HCT116 (cell line): ENCODE data around the gene CTNNA1. TPM values are rescaled to one million over a fixed set of nuclear protein-coding genes. Genes with fewer than 3 reads are reported as not detected.

Experiments used
- ATAC-seq: fragments of 200-7000 bp; cut with Tn5 transposase; 2 replicates; pipeline ENCODE4 v1.9.1; 2020; ENCODE audit warnings: mild to moderate bottlenecking, moderate library complexity
- BruUV-seq: library from RNA; stranded (reverse); fragments of 400-500 nt; replicated peaks from 2 replicates; lab custom pipeline; 2021; lab: Mats Ljungman, UMichigan
- CTCF ChIA-PET: fragments of 300-600 bp; sonication (Branson Sonifier 250); formaldehyde crosslinking; loops from one replicate; lab custom pipeline; 2021; ENCODE audit warnings: antibody characterized with exemption; lab: Charles Lee
- POLR2A ChIA-PET: fragments of 300-600, 350-600 bp; sonication (Branson Sonifier 250); formaldehyde crosslinking; loops from one replicate; lab custom pipeline; 2021; ENCODE audit warnings: antibody characterized with exemption; lab: Charles Lee
- RAD21 ChIA-PET, 2 experiments: fragments of 300-600 bp; sonication (Branson Sonifier 250); formaldehyde crosslinking; loops; one replicate each; lab custom pipeline; 2023; ENCODE audit warnings: low total read pairs in 2 of 2; ENCODE audit not compliant: uncharacterized antibody in 2 of 2, unreplicated experiment in 2 of 2, low non-redundant PET in 1 of 2; lab: Charles Lee
- DNase-seq: peaks from one replicate; pipeline ENCODE4 v3.0.0-alpha.2; 2010; ENCODE audit warnings: low read depth, low spot score
- H2AFZ ChIP-seq: fragments of 200-600 bp; shearing (Covaris generic), sonication (generic); 2 replicates; pipeline ENCODE4 v1.6.1; 2017; ENCODE audit warnings: low read depth, mixed run types, mixed read lengths, antibody characterized with exemption, low read length; ENCODE audit not compliant: poor library complexity, severe bottlenecking
- H3K27ac ChIP-seq: 2 replicates; pipeline ENCODE4 v1.5.1; 2012; ENCODE audit warnings: low read depth, low read length
- H3K27me3 ChIP-seq: fragments of 200-600 bp; sonication (generic); 2 replicates; pipeline ENCODE4 v1.6.1; 2016; ENCODE audit warnings: mixed run types, low read length, mixed read lengths; ENCODE audit not compliant: insufficient read depth
- H3K36me3 ChIP-seq, 2 experiments: fragments of 200-500 bp in 1 of 2; fragments of 200-600 bp in 1 of 2; sonication (Bioruptor generic) in 1 of 2; sonication (generic) in 1 of 2; 2 replicates each; pipeline versions ENCODE4 v1.5.1 to v1.6.1; 2014 to 2016; ENCODE audit warnings: low read length in 2 of 2, inconsistent platforms in 1 of 2, mixed read lengths in 1 of 2, mixed run types in 1 of 2; ENCODE audit not compliant: insufficient read depth in 2 of 2, control insufficient read depth in 1 of 2
- H3K4me1 ChIP-seq, 2 experiments: fragments of 200-600 bp in 1 of 2; sonication (generic) in 1 of 2; 2 replicates each; pipeline versions ENCODE4 v1.5.1 to v1.6.1; 2012 to 2017; ENCODE audit warnings: low read length in 2 of 2, inconsistent platforms in 1 of 2, mild to moderate bottlenecking in 1 of 2, mixed read lengths in 1 of 2, mixed run types in 1 of 2, moderate library complexity in 1 of 2; ENCODE audit not compliant: insufficient read depth in 2 of 2, control insufficient read depth in 1 of 2
- H3K4me2 ChIP-seq: fragments of 200-600 bp; sonication (generic); 2 replicates; pipeline ENCODE4 v1.6.1; 2017; ENCODE audit warnings: mixed run types, low read length, mixed read lengths
- H3K4me3 ChIP-seq, 2 experiments: fragments of 200-600 bp in 1 of 2; sonication (generic) in 1 of 2; replicated peaks in 1 of 2; 2 replicates each; pipeline ENCODE4 v1.5.1; 2011 to 2016; ENCODE audit warnings: low read length in 2 of 2, control low read depth in 1 of 2, low read depth in 1 of 2, mild to moderate bottlenecking in 1 of 2, mixed read lengths in 1 of 2, mixed run types in 1 of 2
- H3K79me2 ChIP-seq: fragments of 200-600 bp; sonication (generic); 2 replicates; pipeline ENCODE4 v1.6.1; 2017; ENCODE audit warnings: mild to moderate bottlenecking, mixed run types, low read length, moderate library complexity, mixed read lengths; ENCODE audit not compliant: insufficient read depth
- H3K9ac ChIP-seq: fragments of 200-600 bp; sonication (generic); 2 replicates; pipeline ENCODE4 v1.6.1; 2016; ENCODE audit warnings: low read length, mixed read lengths
- H3K9me2 ChIP-seq: fragments of 200-600 bp; sonication (generic), shearing (Covaris generic); 2 replicates; pipeline ENCODE4 v1.6.1; 2017; ENCODE audit warnings: mixed run types, mild to moderate bottlenecking, moderate library complexity; ENCODE audit not compliant: insufficient read depth
- H3K9me3 ChIP-seq, 2 experiments: fragments of 200-500 bp in 1 of 2; fragments of 200-600 bp in 1 of 2; sonication (Bioruptor generic) in 1 of 2; sonication (generic) in 1 of 2; 2 replicates each; pipeline ENCODE4 v1.6.1; 2014 to 2017; ENCODE audit warnings: low read length in 2 of 2, mixed read lengths in 2 of 2, inconsistent platforms in 1 of 2, low read depth in 1 of 2, mild to moderate bottlenecking in 1 of 2, mixed run types in 1 of 2, moderate library complexity in 1 of 2; ENCODE audit not compliant: control insufficient read depth in 1 of 2, insufficient read depth in 1 of 2
- H4K20me1 ChIP-seq: fragments of 200-600 bp; sonication (generic), shearing (Covaris generic); 2 replicates; pipeline ENCODE4 v1.6.1; 2017; ENCODE audit warnings: mixed run types, mild to moderate bottlenecking, moderate library complexity; ENCODE audit not compliant: insufficient read depth
- CBX3 ChIP-seq: IDR thresholded peaks from 2 replicates; pipeline ENCODE4 v1.6.1; 2012; ENCODE audit warnings: low read depth
- CTCF ChIP-seq, 3 experiments: fragments of 200-600 bp in 1 of 3; sonication (generic) in 1 of 3; IDR thresholded peaks in 2 of 3; conservative IDR thresholded peaks in 1 of 3; 2 replicates each; pipeline ENCODE4 v1.5.1; 2012 to 2017; ENCODE audit warnings: low read depth in 2 of 3, low read length in 2 of 3, antibody characterized with exemption in 1 of 3, borderline replicate concordance in 1 of 3, control low read depth in 1 of 3, mild to moderate bottlenecking in 1 of 3, mixed read lengths in 1 of 3, mixed run types in 1 of 3, moderate library complexity in 1 of 3; ENCODE audit not compliant: insufficient read depth in 1 of 3
- EGR1 ChIP-seq: IDR thresholded peaks from 2 replicates; pipeline ENCODE4 v1.6.1; 2012; ENCODE audit warnings: low read depth
- ELF1 ChIP-seq: IDR thresholded peaks from 2 replicates; pipeline ENCODE4 v1.6.1; 2012; ENCODE audit warnings: low read depth, borderline replicate concordance
- EZH2 ChIP-seq: fragments of 200-600 bp; sonication (generic); IDR thresholded peaks from 2 replicates; pipeline ENCODE4 v1.6.1; 2017; ENCODE audit warnings: antibody characterized with exemption, mixed run types
- EZH2phosphoT487 ChIP-seq: fragments of 200-600 bp; IDR thresholded peaks from 2 replicates; pipeline ENCODE4 v1.6.1; 2018; ENCODE audit warnings: antibody characterized with exemption, borderline replicate concordance
- FOSL1 ChIP-seq: IDR thresholded peaks from 2 replicates; pipeline ENCODE4 v1.6.1; 2012; ENCODE audit warnings: low read depth
- JUND ChIP-seq: IDR thresholded peaks from 2 replicates; pipeline ENCODE4 v1.6.1; 2012
- POLR2A ChIP-seq: IDR thresholded peaks from 2 replicates; pipeline ENCODE4 v1.7.0; 2011; ENCODE audit warnings: borderline replicate concordance; ENCODE audit not compliant: insufficient read depth, insufficient read length; ENCODE audit errors: extremely low read depth
- SP1 ChIP-seq: IDR thresholded peaks from 2 replicates; pipeline ENCODE4 v1.6.1; 2012; ENCODE audit warnings: low read depth
- SRF ChIP-seq: IDR thresholded peaks from 2 replicates; pipeline ENCODE4 v1.6.1; 2012; ENCODE audit warnings: low read depth
- TCF7L2 ChIP-seq: IDR thresholded peaks from 2 replicates; pipeline ENCODE4 v1.7.0; 2011; ENCODE audit warnings: borderline replicate concordance, inconsistent platforms; ENCODE audit not compliant: insufficient read depth, insufficient read length; ENCODE audit errors: extremely low read depth
- YY1 ChIP-seq: IDR thresholded peaks from 2 replicates; pipeline ENCODE4 v1.6.1; 2011; ENCODE audit warnings: low read length, low read depth, moderate library complexity, mild to moderate bottlenecking; ENCODE audit not compliant: insufficient replicate concordance; ENCODE audit errors: extremely low read depth
- ZBTB33 ChIP-seq: IDR thresholded peaks from 2 replicates; pipeline ENCODE4 v1.6.1; 2011; ENCODE audit warnings: mild to moderate bottlenecking, low read length, moderate library complexity; ENCODE audit not compliant: insufficient replicate concordance; ENCODE audit errors: extremely low read depth
- ZFX ChIP-seq: fragments of 450-650 bp; IDR thresholded peaks from 2 replicates; pipeline ENCODE4 v1.6.1; 2017
- ZNF274 ChIP-seq: fragments of 200-500 bp; sonication (Bioruptor generic); IDR thresholded peaks from 2 replicates; pipeline ENCODE4 v1.6.1; 2014; ENCODE audit warnings: mild to moderate bottlenecking, low read depth, low read length, inconsistent platforms
- intact Hi-C: fragments of 100-400 bp; cut with micrococcal nuclease; formaldehyde crosslinking; loops from 2 replicates; pipeline ENCODE4 v1.10.0; 2022
- total RNA-seq: library from RNA; stranded (reverse); gene quantifications from one replicate; pipeline ENCODE4 v1.2.1, GENCODE V29; 2021; ENCODE audit not compliant: unreplicated experiment
- TF ChIP-seq, protein P1 (sequence below): IDR thresholded peaks from 2 replicates; pipeline ENCODE4 v1.6.1; 2012

The CTNNA1 gene
- total RNA-seq, 1 experiment from 2014 or later, result 313 TPM

DNA sequence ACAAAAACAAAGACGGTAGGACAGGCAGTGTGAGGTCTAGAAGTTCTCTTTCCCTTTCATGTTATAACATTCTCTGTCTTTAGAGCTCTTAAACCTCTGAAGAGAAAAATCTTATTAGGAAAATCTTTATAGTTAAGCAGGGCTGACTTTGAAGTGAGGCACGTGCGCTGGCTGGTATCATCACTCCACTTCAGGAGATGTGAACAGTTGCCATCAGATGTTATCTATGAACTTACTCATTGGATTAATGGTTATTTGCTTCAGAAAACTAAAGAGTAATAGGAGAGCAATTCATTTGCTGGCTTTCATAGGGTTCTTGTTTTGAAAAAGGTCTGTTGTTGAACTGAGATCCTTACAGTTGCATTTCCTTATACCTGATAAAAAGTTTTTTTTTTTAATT is 96.2 kb downstream of the CTNNA1 start:
- Histone ChIP-seq H3K79me2 (peaks cover 94% of the 10 kb centered on the region), H3K27me3 (no peaks in the 10 kb centered on the region), H3K9me3 (no peaks in the 10 kb centered on the region), H3K36me3 (no peaks in the 10 kb centered on the region), H4K20me1 (peaks cover 10% of the 10 kb centered on the region; the same call in 1 of the 2 replicates), H3K4me1 (no peaks in the 10 kb centered on the region), H3K27ac (no peak overlapping the region), H3K4me3 (no peak overlapping the region), H3K4me2 (no peak overlapping the region), H3K9ac (no peak overlapping the region), H3K9me2 (no peaks in the 10 kb centered on the region), H2AFZ (no peak overlapping the region)
- ChIA-PET CTCF (no interaction called here), RAD21 (interaction anchor here in 1 of 2 experiments (0.7 kb wide), 1 partner anchor 211 kb away, joined by 3 read pairs; no protein-coding TSS in a partner anchor), POLR2A (no interaction called here)
- intact Hi-C loops, result no loop called here
- DNase-seq (no peak), ATAC-seq (no peak)
- TF ChIP-seq EZH2 (no peak), SRF (no peak), EZH2phosphoT487 (no peak), ELF1 (no peak), EGR1 (no peak), TCF7L2 (no peak), CTCF (IDR thresholded peaks at IDR 0.05 in 2 of 3, conservative IDR thresholded peaks at IDR 0.05 in 1 of 3; ENCODE audit: borderline replicate concordance in 1 of 3, insufficient read depth in 1 of 3, low read depth in 2 of 3, low read length in 2 of 3) (no peak), POLR2A (no peak), YY1 (no peak), FOSL1 (no peak), CBX3 (no peak), ZFX (no peak), SP1 (no peak), ZNF274 (no peak), JUND (no peak), ZBTB33 (no peak)
- TF ChIP-seq, protein P1, sequence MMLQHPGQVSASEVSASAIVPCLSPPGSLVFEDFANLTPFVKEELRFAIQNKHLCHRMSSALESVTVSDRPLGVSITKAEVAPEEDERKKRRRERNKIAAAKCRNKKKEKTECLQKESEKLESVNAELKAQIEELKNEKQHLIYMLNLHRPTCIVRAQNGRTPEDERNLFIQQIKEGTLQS, result no peak
- BruUV-seq, result no TSS peak
